A549 (cell line): Measurements from ENCODE around the gene ALDOA. TPM values are rescaled to one million over a fixed set of nuclear protein-coding genes. Genes with fewer than 3 reads are reported as not detected.

Source experiments
- ATAC-seq, 2 experiments: fragments of 200-7000 bp in 1 of 2; fragments of >200 bp in 1 of 2; cut with Nextera tagmentation in 1 of 2; cut with Tn5 transposase in 1 of 2; 3 replicates each; pipeline versions ENCODE4 v1.8.0 to v1.9.1; 2018 to 2020; ENCODE audit warnings: mild to moderate bottlenecking in 1 of 2, moderate library complexity in 1 of 2
- CTCF ChIA-PET: fragments of 300-600 bp; sonication (Branson Sonifier 250); formaldehyde crosslinking; extraction: SDS; loops from one replicate; lab custom pipeline; 2021; ENCODE audit warnings: antibody characterized with exemption, inconsistent platforms; lab: Yijun Ruan, JAX
- POLR2A ChIA-PET: fragments of 350-600 bp; formaldehyde crosslinking; extraction: SDS; loops from one replicate; lab custom pipeline; 2021; ENCODE audit warnings: antibody characterized with exemption, inconsistent platforms; lab: Yijun Ruan, JAX
- DNase-seq, 2 experiments: peaks; one replicate each; pipeline versions ENCODE4 v3.0.0 to v3.0.0-alpha.2; 2011 to 2016; ENCODE audit warnings: low read depth in 1 of 2, low spot score in 1 of 2
- FAIRE-seq: peaks from 2 replicates; lab custom pipeline; 2011; peaks lifted over from hg19 to GRCh38; lab: Jason Lieb, UNC
- H3K27ac ChIP-seq, 2 experiments: fragments of >200 bp; sonication (Bioruptor Twin); formaldehyde crosslinking; 3 replicates each; pipeline ENCODE4 v1.5.1; 2016 to 2017
- H3K4me1 ChIP-seq: fragments of >200 bp; sonication (Bioruptor Twin); formaldehyde crosslinking; 3 replicates; pipeline ENCODE4 v1.6.1; 2016
- H3K4me2 ChIP-seq: fragments of >200 bp; sonication (Bioruptor Twin); formaldehyde crosslinking; 3 replicates; pipeline ENCODE4 v1.6.1; 2016
- H3K4me3 ChIP-seq: fragments of >200 bp; sonication (Bioruptor Twin); formaldehyde crosslinking; 3 replicates; pipeline ENCODE4 v1.5.1; 2016
- H3K9me3 ChIP-seq: fragments of >200 bp; sonication (Bioruptor Twin); formaldehyde crosslinking; 3 replicates; pipeline ENCODE4 v1.6.1; 2016
- BHLHE40 ChIP-seq: IDR thresholded peaks from 2 replicates; pipeline ENCODE4 v1.6.1; 2012; ENCODE audit warnings: low read depth, low read length, inconsistent platforms
- CBX2 ChIP-seq: fragments of 200-600 bp; sonication (generic); IDR thresholded peaks from 2 replicates; pipeline ENCODE4 v1.6.1; 2016; ENCODE audit warnings: low read depth, mild to moderate bottlenecking, borderline replicate concordance
- CBX8 ChIP-seq: fragments of 200-600 bp; sonication (generic); IDR thresholded peaks from 2 replicates; pipeline ENCODE4 v1.6.1; 2016
- CEBPB ChIP-seq, 2 experiments: fragments of >200 bp in 1 of 2; sonication (Bioruptor Twin) in 1 of 2; formaldehyde crosslinking in 1 of 2; IDR thresholded peaks; 2 replicates each; pipeline ENCODE4 v1.6.1; 2012 to 2016
- CHD4 ChIP-seq: fragments of 200-600 bp; sonication (generic); IDR thresholded peaks from 2 replicates; pipeline ENCODE4 v1.6.1; 2016; ENCODE audit warnings: antibody characterized with exemption, mild to moderate bottlenecking, borderline replicate concordance
- EHF ChIP-seq: fragments of 250-450 bp; sonication (Bioruptor Pico); IDR thresholded peaks from 2 replicates; pipeline ENCODE4 v1.5.0; 2020; ENCODE audit warnings: mild to moderate bottlenecking
- EHMT2 ChIP-seq: fragments of 200-600 bp; sonication (generic); IDR thresholded peaks from 2 replicates; pipeline ENCODE4 v1.6.1; 2016; ENCODE audit warnings: antibody characterized with exemption, low read depth, mild to moderate bottlenecking, moderate library complexity
- EP300 ChIP-seq, 2 experiments: fragments of >200 bp; sonication (Bioruptor Twin); formaldehyde crosslinking; IDR thresholded peaks; 2 replicates in 1 of 2; 3 replicates in 1 of 2; pipeline ENCODE4 v1.6.1; 2016 to 2017
- ESRRA ChIP-seq: fragments of 150-350 bp; IDR thresholded peaks from 2 replicates; pipeline ENCODE4 v1.6.1; 2014; ENCODE audit warnings: mild to moderate bottlenecking, low read length, borderline replicate concordance
- FOSB ChIP-seq: fragments of 250-450 bp; sonication (Bioruptor Pico); IDR thresholded peaks from 2 replicates; pipeline ENCODE4 v1.5.0; 2020; ENCODE audit warnings: mild to moderate bottlenecking, moderate library complexity
- HDAC2 ChIP-seq: fragments of 200-600 bp; sonication (generic); IDR thresholded peaks from 2 replicates; pipeline ENCODE4 v1.6.1; 2016
- HEYL ChIP-seq: fragments of 250-450 bp; sonication (Bioruptor Pico); IDR thresholded peaks from 2 replicates; pipeline ENCODE4 v1.8.0; 2021; ENCODE audit warnings: mild to moderate bottlenecking, moderate library complexity
- HMGXB4 ChIP-seq: fragments of 250-450 bp; sonication (Bioruptor Pico); IDR thresholded peaks from 2 replicates; pipeline ENCODE4 v1.5.0; 2021; ENCODE audit warnings: mild to moderate bottlenecking, moderate library complexity, borderline replicate concordance
- HOXB13 ChIP-seq: fragments of 250-450 bp; sonication (Bioruptor Pico); IDR thresholded peaks from 2 replicates; pipeline ENCODE4 v1.5.0; 2020; ENCODE audit warnings: low read depth, mild to moderate bottlenecking, moderate library complexity
- HOXB5 ChIP-seq: fragments of 250-450 bp; sonication (Bioruptor Pico); IDR thresholded peaks from 2 replicates; pipeline ENCODE4 v1.5.0; 2020; ENCODE audit warnings: mild to moderate bottlenecking, moderate library complexity
- KDM1A ChIP-seq: fragments of 200-600 bp; sonication (generic); IDR thresholded peaks from 2 replicates; pipeline ENCODE4 v1.6.1; 2016; ENCODE audit warnings: low read depth, mild to moderate bottlenecking
- MAZ ChIP-seq: fragments of 150-350 bp; IDR thresholded peaks from 2 replicates; pipeline ENCODE4 v1.6.1; 2014; ENCODE audit warnings: antibody characterized with exemption, low read depth, low read length, borderline replicate concordance
- NFE2L2 ChIP-seq: fragments of 150-350 bp; conservative IDR thresholded peaks from 2 replicates; pipeline ENCODE4 v1.6.1; 2014; ENCODE audit warnings: low read length
- NR3C1 ChIP-seq: fragments of >200 bp; sonication (Bioruptor Twin); formaldehyde crosslinking; IDR thresholded peaks from 3 replicates; pipeline ENCODE4 v1.6.1; 2017
- POLR2AphosphoS2 ChIP-seq: conservative IDR thresholded peaks from 2 replicates; pipeline ENCODE4 v1.6.1; 2012; ENCODE audit warnings: low read length, improper control_type of control experiment, inconsistent platforms
- RAD21 ChIP-seq, 2 experiments: fragments of >200 bp in 1 of 2; sonication (Bioruptor Twin) in 1 of 2; formaldehyde crosslinking in 1 of 2; IDR thresholded peaks in 1 of 2; conservative IDR thresholded peaks in 1 of 2; 2 replicates in 1 of 2; 3 replicates in 1 of 2; pipeline ENCODE4 v1.6.1; 2012 to 2018; ENCODE audit warnings: inconsistent platforms in 1 of 2
- RFX5 ChIP-seq: fragments of 450-650 bp; IDR thresholded peaks from 2 replicates; pipeline ENCODE4 v1.7.1; 2014; ENCODE audit warnings: antibody characterized with exemption, mild to moderate bottlenecking, moderate library complexity
- SREBF2 ChIP-seq: fragments of 450-650 bp; IDR thresholded peaks from 2 replicates; pipeline ENCODE4 v1.6.1; 2014; ENCODE audit warnings: mild to moderate bottlenecking, moderate library complexity
- TFCP2L1 ChIP-seq: fragments of 250-450 bp; sonication (Bioruptor Pico); IDR thresholded peaks from 2 replicates; pipeline ENCODE4 v1.5.0; 2021; ENCODE audit warnings: mild to moderate bottlenecking
- TP53 ChIP-seq: fragments of 250-450 bp; sonication (Bioruptor Pico); IDR thresholded peaks from 2 replicates; pipeline ENCODE4 v1.5.0; 2021; ENCODE audit warnings: mild to moderate bottlenecking, moderate library complexity
- ZSCAN20 ChIP-seq: fragments of 250-450 bp; sonication (Bioruptor Pico); IDR thresholded peaks from 2 replicates; pipeline ENCODE4 v1.8.0; 2022; ENCODE audit warnings: mild to moderate bottlenecking, moderate library complexity
- WGBS: methylation state at CpG from one replicate; pipeline ENCODE4 v1.1.6; 2017; ENCODE audit errors: missing lambda C conversion rate; 5-methylcytosine and 5-hydroxymethylcytosine counted together
- polyA minus RNA-seq: library from RNA; depleted of rRNA, polyadenylated mRNA; stranded (reverse); fragments of >200 nt; gene quantifications from 2 replicates; pipeline ENCODE4 v1.2.3, GENCODE V29; 2011; rRNA and poly(A)+ RNA removed
- polyA plus RNA-seq, 4 experiments: library from polyadenylated mRNA; depleted of rRNA in 3 of 4; stranded (reverse); fragments of >200 nt; fragmentation: RNase III in 1 of 4; extraction: RNeasy Plus Mini Kit Qiagen cat#74134 plus additional on column Dnase treatment in 1 of 4; gene quantifications; 2 replicates in 3 of 4; 3 replicates in 1 of 4; pipeline ENCODE4 v1.2.3, GENCODE V29; 2011 to 2017
- TF ChIP-seq, protein P1 (sequence below): IDR thresholded peaks from 2 replicates; pipeline ENCODE4 v1.6.1; 2012; ENCODE audit warnings: low read depth, borderline replicate concordance
- TF ChIP-seq, protein P2 (sequence below): fragments of 200-600 bp; sonication (generic); IDR thresholded peaks from 2 replicates; pipeline ENCODE4 v1.6.1; 2016; ENCODE audit warnings: antibody characterized with exemption, mild to moderate bottlenecking, moderate library complexity
- TF ChIP-seq, protein P3 (sequence below): IDR thresholded peaks from 2 replicates; pipeline ENCODE4 v1.6.1; 2012
- TF ChIP-seq, protein P4 (sequence below): fragments of 250-450 bp; sonication (Bioruptor Pico); IDR thresholded peaks from 2 replicates; pipeline ENCODE4 v1.5.0; 2020; ENCODE audit warnings: low read depth, mild to moderate bottlenecking, moderate library complexity
- TF ChIP-seq, protein P5 (sequence below): fragments of 450-650 bp; IDR thresholded peaks from 2 replicates; pipeline ENCODE4 v1.6.1; 2014; ENCODE audit warnings: antibody characterized with exemption

The ALDOA gene
- polyA plus RNA-seq (2011; rRNA removed) = 741 and 761 TPM in 2 replicates
- 1,311 and 1,575 TPM in 2 replicates for polyA plus RNA-seq (2012; cell fraction: cytosol; rRNA removed)
- polyA plus RNA-seq (2012; cell fraction: nucleus; rRNA removed) = 1,948 and 2,569 TPM in 2 replicates
- polyA plus RNA-seq (2017; fragmentation: RNase III; extraction: RNeasy Plus Mini Kit Qiagen cat#74134 plus additional on column Dnase treatment) = 1,254 to 1,331 TPM (median 1,286 TPM) in 3 replicates
- polyA minus RNA-seq = 1,184 and 1,372 TPM in 2 replicates

DNA sequence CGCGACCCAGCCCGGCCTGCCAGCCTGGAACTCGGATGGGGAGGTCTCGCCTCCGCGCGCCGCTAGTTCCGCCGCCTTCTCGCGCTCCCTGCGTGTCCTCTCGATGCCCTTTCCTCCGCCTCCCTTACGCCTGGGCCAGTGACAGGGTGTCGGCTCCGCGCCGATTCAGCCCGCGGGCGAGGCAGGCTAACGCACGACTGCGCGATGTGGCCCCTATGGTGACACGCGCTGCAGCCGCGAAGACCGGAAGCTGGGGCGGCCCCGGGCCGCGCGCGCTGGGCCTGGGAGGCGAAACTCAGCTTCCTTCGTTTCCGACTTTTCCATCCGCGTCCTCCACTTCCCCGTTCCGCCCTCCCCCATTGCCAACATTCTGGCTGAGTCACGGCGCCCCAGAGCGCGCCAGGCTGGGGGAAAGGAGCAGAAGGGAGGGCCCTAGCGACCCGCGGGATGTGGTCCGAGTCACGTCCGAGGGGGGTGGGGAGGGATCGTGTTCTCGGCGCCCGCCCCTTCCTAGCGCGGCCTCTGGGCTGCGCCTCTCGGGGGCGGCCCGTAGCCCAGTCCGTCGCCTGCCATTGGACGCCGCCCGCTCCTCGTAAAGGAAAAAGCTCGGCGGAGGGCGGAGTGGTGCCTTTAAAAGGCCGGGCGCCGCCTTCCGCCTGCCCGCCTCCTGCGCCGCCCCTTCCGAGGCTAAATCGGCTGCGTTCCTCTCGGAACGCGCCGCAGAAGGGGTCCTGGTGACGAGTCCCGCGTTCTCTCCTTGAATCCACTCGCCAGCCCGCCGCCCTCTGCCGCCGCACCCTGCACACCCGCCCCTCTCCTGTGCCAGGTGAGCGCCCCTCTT, at the start of gene ALDOA:
Gene ALDOA (plus strand): TSS at position 659 of the 841 bp plus-strand sequence. CDS start 1,138 bp downstream, outside the sequence.
- Histone ChIP-seq H3K27ac (peak within 1 kb of the TSS; percentile 96 to 97), H3K4me1 (peaks cover 34% of the 10 kb centered on the region), H3K9me3 (no peaks in the 10 kb centered on the region), H3K4me2 (peak within 1 kb of the TSS; percentile 97), H3K4me3 (peak within 1 kb of the TSS; percentile 73)
- peak; percentile 86 to 98 for DNase-seq
- no peak for FAIRE-seq
- ChIA-PET CTCF (interaction anchor here (0.5 to 9.9 kb wide), 6 partner anchors 11 to 342 kb away, joined by 3 to 119 read pairs (median 30); partner anchors contain the start of genes PPP4C, TBX6 and TLCD3B), POLR2A (interaction anchor here (0.5 to 3.5 kb wide), 24 partner anchors 9 to 1094 kb away, joined by 3 to 67 read pairs (median 4); partner anchors contain the start of genes ASPHD1, CORO1A, KIF22 and PAGR1)
- ATAC-seq = peak; percentile 78 to 89
- 1% methylated on average over 58 of the region's 99 CpGs for WGBS
- TF ChIP-seq, protein P1, sequence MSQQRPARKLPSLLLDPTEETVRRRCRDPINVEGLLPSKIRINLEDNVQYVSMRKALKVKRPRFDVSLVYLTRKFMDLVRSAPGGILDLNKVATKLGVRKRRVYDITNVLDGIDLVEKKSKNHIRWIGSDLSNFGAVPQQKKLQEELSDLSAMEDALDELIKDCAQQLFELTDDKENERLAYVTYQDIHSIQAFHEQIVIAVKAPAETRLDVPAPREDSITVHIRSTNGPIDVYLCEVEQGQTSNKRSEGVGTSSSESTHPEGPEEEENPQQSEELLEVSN = peak; percentile 95
- TF ChIP-seq EP300 (IDR thresholded peaks at IDR 0.05) (0 out of 5 replicates have a peak, but pooled peaks of 1 of the 2 experiments have one; percentile 13), BHLHE40 (no peak), FOSB (peak; percentile 38; the same call in 1 of the 2 replicates), RFX5 (no peak; the same call in 1 of the 2 replicates), CBX8 (no peak), HOXB13 (CRISPR knock-in tag) (0 out of 2 replicates have a peak, but pooled peaks have one; percentile 70), EHF (CRISPR knock-in tag) (peak; percentile 76), KDM1A (no peak), NFE2L2 (peak; percentile 74), EHMT2 (no peak), ZSCAN20 (CRISPR knock-in tag) (no peak), NR3C1 (no peak), TFCP2L1 (CRISPR knock-in tag) (peak; percentile 60), CHD4 (no peak), HDAC2 (no peak), HOXB5 (CRISPR knock-in tag) (peak; percentile 77; the same call in 1 of the 2 replicates), POLR2AphosphoS2 (no peak), SREBF2 (no peak), TP53 (CRISPR knock-in tag) (peak; percentile 46; the same call in 1 of the 2 replicates), HEYL (CRISPR knock-in tag) (no peak), CBX2 (no peak), RAD21 (conservative IDR thresholded peaks at IDR 0.05 in 1 of 2, IDR thresholded peaks at IDR 0.05 in 1 of 2) (no peak), ESRRA (no peak), HMGXB4 (CRISPR knock-in tag) (0 out of 2 replicates have a peak, but pooled peaks have one; percentile 5), MAZ (no peak), CEBPB (IDR thresholded peaks at IDR 0.05) (no peak)
- TF ChIP-seq, protein P2, sequence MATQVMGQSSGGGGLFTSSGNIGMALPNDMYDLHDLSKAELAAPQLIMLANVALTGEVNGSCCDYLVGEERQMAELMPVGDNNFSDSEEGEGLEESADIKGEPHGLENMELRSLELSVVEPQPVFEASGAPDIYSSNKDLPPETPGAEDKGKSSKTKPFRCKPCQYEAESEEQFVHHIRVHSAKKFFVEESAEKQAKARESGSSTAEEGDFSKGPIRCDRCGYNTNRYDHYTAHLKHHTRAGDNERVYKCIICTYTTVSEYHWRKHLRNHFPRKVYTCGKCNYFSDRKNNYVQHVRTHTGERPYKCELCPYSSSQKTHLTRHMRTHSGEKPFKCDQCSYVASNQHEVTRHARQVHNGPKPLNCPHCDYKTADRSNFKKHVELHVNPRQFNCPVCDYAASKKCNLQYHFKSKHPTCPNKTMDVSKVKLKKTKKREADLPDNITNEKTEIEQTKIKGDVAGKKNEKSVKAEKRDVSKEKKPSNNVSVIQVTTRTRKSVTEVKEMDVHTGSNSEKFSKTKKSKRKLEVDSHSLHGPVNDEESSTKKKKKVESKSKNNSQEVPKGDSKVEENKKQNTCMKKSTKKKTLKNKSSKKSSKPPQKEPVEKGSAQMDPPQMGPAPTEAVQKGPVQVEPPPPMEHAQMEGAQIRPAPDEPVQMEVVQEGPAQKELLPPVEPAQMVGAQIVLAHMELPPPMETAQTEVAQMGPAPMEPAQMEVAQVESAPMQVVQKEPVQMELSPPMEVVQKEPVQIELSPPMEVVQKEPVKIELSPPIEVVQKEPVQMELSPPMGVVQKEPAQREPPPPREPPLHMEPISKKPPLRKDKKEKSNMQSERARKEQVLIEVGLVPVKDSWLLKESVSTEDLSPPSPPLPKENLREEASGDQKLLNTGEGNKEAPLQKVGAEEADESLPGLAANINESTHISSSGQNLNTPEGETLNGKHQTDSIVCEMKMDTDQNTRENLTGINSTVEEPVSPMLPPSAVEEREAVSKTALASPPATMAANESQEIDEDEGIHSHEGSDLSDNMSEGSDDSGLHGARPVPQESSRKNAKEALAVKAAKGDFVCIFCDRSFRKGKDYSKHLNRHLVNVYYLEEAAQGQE = no peak
- TF ChIP-seq, protein P3, sequence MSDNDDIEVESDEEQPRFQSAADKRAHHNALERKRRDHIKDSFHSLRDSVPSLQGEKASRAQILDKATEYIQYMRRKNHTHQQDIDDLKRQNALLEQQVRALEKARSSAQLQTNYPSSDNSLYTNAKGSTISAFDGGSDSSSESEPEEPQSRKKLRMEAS = peak; percentile 97
- TF ChIP-seq, protein P4, sequence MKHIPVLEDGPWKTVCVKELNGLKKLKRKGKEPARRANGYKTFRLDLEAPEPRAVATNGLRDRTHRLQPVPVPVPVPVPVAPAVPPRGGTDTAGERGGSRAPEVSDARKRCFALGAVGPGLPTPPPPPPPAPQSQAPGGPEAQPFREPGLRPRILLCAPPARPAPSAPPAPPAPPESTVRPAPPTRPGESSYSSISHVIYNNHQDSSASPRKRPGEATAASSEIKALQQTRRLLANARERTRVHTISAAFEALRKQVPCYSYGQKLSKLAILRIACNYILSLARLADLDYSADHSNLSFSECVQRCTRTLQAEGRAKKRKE = peak; percentile 85
- TF ChIP-seq, protein P5, sequence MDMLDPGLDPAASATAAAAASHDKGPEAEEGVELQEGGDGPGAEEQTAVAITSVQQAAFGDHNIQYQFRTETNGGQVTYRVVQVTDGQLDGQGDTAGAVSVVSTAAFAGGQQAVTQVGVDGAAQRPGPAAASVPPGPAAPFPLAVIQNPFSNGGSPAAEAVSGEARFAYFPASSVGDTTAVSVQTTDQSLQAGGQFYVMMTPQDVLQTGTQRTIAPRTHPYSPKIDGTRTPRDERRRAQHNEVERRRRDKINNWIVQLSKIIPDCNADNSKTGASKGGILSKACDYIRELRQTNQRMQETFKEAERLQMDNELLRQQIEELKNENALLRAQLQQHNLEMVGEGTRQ = no peak; the same call in 1 of the 2 replicates
